ENCODE data around the gene RPL13. TPM values are rescaled to one million over a fixed set of nuclear protein-coding genes. Genes with fewer than 3 reads are reported as not detected.

The RPL13 gene
- total and polyA plus RNA-seq, 4 experiments from 2014 or later, result 4,119 to 5,642 (median 4,934) TPM

DNA sequence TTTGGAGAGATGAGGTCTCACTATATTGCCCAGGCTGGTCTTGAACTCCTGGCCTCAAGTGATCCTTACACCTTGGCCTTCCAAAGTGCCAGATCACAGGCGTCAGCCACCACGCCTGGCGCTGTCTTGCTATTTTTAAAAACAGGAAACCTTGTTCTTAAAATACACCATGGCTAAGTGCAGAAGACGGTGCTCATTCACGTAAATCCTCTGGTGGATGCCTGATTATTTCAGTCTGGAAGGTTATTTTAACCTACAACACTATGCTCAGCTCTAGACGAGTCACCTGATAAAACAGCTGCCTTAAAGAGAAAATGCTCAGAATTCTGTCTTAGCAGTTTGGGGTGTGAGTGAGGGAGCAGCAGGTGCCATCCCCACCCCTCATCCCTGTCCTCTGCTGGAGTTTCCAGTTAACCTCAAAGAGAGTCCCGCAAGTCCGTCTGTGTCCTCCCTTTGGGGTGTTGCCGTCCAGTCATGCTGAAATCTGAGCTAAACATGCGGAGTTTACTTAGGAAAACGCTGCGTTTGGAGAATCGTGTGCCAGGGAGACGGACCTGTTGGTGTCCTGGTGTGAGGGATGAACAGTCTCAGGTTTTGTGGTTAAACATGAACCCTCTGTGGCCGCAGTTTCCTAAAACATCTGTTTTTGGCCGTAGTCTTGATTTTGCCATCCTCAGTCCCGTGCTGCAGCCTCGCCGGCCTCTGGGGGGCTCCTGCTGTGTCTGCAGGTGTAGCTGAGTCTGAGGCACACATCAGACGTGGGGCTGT, 35.2 kb upstream of the RPL13 start:
- Mint-ChIP-seq H3K4me1 (peaks cover 0 to 3% (median under 1%) of the 10 kb centered on the region in 4 donors), H3K27ac (no peak overlapping the region), H3K36me3 (peaks cover 26 to 66% of the 10 kb centered on the region in 2 donors), H3K9me3 (peaks cover 0 to 2% (median 0%) of the 10 kb centered on the region in 8 donors), H3K27me3 (no peaks in the 10 kb centered on the region), H3K4me3 (no peak overlapping the region)
- Histone ChIP-seq H3K36me3 (ENCODE audit: insufficient read depth, low read length) (peaks cover 49% of the 10 kb centered on the region), H3K27me3 (ENCODE audit: insufficient read depth, low read length) (no peaks in the 10 kb centered on the region), H3K9me3 (ENCODE audit: control insufficient read depth in 1 of 2, low read length in 2 of 2) (no peaks in the 10 kb centered on the region), H3K4me3 (ENCODE audit: low read length in 2 of 2) (no peak overlapping the region), H3K4me1 (ENCODE audit: insufficient read depth, low read length) (no peaks in the 10 kb centered on the region), H3K27ac (ENCODE audit: low read depth, low read length) (no peak overlapping the region)
- ChIA-PET CTCF (ENCODE audit: partially characterized antibody) (interaction anchor here (0.8 kb wide), 1 partner anchor 165 kb away, joined by 3 read pairs; no protein-coding TSS in a partner anchor), POLR2A (ENCODE audit: partially characterized antibody) (no interaction called here)
- intact Hi-C loops (cut with micrococcal nuclease), result no loop called here
- DNase-seq, result no peak

GRCh38 chr16:89529097-89529496, 31.4 kb upstream of the RPL13 start:
- Histone ChIP-seq H3K36me3 (ENCODE audit: insufficient read depth, low read length) (peaks cover 59% of the 10 kb centered on the region), H3K9me3 (ENCODE audit: control insufficient read depth in 1 of 2, low read length in 2 of 2) (no peaks in the 10 kb centered on the region), H3K4me3 (ENCODE audit: low read length in 2 of 2) (no peak overlapping the region), H3K27ac (ENCODE audit: low read depth, low read length) (no peak overlapping the region), H3K27me3 (ENCODE audit: insufficient read depth, low read length) (no peaks in the 10 kb centered on the region), H3K4me1 (ENCODE audit: insufficient read depth, low read length) (peaks cover 8% of the 10 kb centered on the region)
- Mint-ChIP-seq H3K4me3 (no peak overlapping the region), H3K27ac (peak overlapping the region in 1 of 7 donors; percentile 8), H3K27me3 (no peaks in the 10 kb centered on the region), H3K36me3 (peaks cover 27 to 59% of the 10 kb centered on the region in 2 donors), H3K4me1 (peaks cover 3 to 9% (median 6%) of the 10 kb centered on the region in 4 donors), H3K9me3 (peaks cover 0 to 2% (median 0%) of the 10 kb centered on the region in 8 donors)
- no peak for DNase-seq
- ChIA-PET CTCF (ENCODE audit: partially characterized antibody) (interaction anchor here (0.6 to 1.0 kb wide), 2 partner anchors 28 to 121 kb away, joined by 3 to 5 read pairs; no protein-coding TSS in a partner anchor), POLR2A (ENCODE audit: partially characterized antibody) (interaction anchor here (1.0 kb wide), 1 partner anchor 20 kb away, joined by 3 read pairs; no protein-coding TSS in a partner anchor)
- intact Hi-C loops (cut with micrococcal nuclease), result no loop called here

DNA sequence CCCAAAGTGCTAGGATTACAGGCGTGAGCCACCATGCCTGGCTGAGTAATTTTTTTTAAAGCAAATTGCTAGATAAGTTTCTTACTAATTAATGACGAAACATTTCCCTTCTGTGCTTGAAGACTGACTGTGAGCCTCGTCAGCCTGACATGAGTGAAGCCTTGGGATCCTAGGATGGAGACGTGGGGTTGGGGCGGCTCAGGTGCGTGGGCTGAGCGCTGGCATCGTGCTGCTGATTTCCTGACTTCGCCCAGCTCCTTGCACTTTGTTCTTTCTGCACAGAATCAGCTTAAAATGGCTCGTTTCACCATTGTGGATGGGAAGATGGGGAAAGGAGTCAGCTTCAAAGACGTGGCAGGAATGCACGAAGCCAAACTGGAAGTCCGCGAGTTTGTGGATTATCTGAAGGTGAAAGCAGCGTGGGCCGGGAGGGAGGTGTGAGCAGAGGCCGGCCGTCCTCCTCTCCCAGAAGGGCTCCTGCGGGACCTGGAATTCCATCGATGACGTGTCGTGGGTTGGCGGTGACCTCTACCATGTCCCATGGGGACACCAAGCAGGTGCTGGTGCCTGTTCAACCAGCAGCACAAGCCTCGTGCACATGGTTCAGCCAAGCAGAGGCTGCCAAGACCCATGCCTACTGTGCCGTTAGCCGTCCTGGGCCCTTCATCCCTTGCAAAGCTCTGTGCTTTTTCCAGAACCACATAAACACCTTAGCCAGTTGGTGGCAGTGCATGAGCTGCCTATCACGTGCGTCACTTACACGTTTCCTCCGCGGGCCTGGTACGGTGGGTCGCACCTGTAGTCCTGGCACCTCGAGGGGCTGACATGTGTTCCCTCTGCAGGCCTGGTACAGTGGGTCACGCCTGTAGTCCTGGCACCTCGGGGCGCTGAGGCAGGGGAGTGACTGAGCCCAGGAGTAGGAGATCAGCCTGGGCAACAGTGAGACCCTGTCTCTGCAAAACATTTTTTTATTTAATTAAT, 29.8 kb upstream of the RPL13 start:
- H3K36me3 Mint-ChIP-seq, result peaks cover 30 to 54% of the 10 kb centered on the region in 2 donors
- peaks cover 0 to 2% (median 0%) of the 10 kb centered on the region in 8 donors for H3K9me3 Mint-ChIP-seq

DNA sequence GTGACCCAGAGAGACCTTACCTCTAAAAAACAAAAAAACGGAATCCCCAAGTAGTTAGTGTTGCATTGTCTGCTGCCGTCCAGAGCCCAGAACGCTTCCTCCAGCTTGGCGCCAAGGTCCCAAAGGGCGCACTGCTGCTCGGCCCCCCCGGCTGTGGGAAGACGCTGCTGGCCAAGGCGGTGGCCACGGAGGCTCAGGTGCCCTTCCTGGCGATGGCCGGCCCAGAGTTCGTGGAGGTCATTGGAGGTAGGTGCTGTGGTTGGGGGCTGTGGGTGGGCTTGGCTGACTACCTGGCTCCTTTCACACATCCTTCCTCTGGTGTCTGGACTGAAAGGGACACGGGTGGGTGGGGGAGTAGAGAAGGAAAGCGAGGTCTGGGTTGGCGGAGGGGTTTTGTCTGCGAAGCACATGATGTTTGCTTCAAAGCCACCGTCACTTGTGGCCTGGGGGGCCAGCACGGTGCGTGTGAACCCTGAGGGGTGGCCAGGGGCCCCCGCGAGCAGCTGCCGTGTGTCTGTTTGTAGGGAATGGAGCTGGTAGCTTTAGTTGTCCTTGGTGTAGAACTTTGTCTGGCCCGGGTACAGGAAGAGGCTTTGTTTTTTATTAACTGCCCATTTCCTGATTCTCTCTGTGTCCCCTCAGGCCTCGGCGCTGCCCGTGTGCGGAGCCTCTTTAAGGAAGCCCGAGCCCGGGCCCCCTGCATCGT, 28.5 kb upstream of the RPL13 start:
- ChIA-PET CTCF (ENCODE audit: partially characterized antibody) (no interaction called here), POLR2A (ENCODE audit: partially characterized antibody) (interaction anchor here (0.5 to 1.5 kb wide), 2 partner anchors 24 to 26 kb away, joined by 3 to 5 read pairs; partner anchors contain the start of gene SPG7)
- no peaks in the 10 kb centered on the region for H3K9me3 ChIP-seq (ENCODE audit: control insufficient read depth in 1 of 2, low read length in 2 of 2)
- DNase-seq, result no peak
- peaks cover 49% of the 10 kb centered on the region for H3K36me3 ChIP-seq (ENCODE audit: insufficient read depth, low read length)
- no peak overlapping the region for H3K4me3 ChIP-seq (ENCODE audit: low read length in 2 of 2)
- H3K27me3 Mint-ChIP-seq, result no peaks in the 10 kb centered on the region
- H3K27ac Mint-ChIP-seq, result peak overlapping the region in 1 of 7 donors; percentile 37
- no peaks in the 10 kb centered on the region for H3K27me3 ChIP-seq (ENCODE audit: insufficient read depth, low read length)
- H3K4me3 Mint-ChIP-seq, result no peak overlapping the region
- peaks cover 25% of the 10 kb centered on the region for H3K4me1 ChIP-seq (ENCODE audit: insufficient read depth, low read length)
- intact Hi-C loops (cut with micrococcal nuclease), result no loop called here
- H3K36me3 Mint-ChIP-seq, result peaks cover 27 to 46% of the 10 kb centered on the region in 2 donors
- H3K9me3 Mint-ChIP-seq, result peaks cover 0 to 2% (median 0%) of the 10 kb centered on the region in 8 donors
- H3K27ac ChIP-seq (ENCODE audit: low read depth, low read length), result no peak overlapping the region
- peaks cover 14 to 24% (median 20%) of the 10 kb centered on the region in 4 donors for H3K4me1 Mint-ChIP-seq

More for the DNA sequence above, 29.8 kb upstream of the RPL13 start:
- no peaks in the 10 kb centered on the region for H3K27me3 ChIP-seq (ENCODE audit: insufficient read depth, low read length)
- ChIA-PET CTCF (ENCODE audit: partially characterized antibody) (interaction anchor here (1.0 kb wide), 1 partner anchor 26 kb away, joined by 5 read pairs; no protein-coding TSS in a partner anchor), POLR2A (ENCODE audit: partially characterized antibody) (interaction anchor here (1.1 kb wide), 1 partner anchor 23 kb away, joined by 3 read pairs; no protein-coding TSS in a partner anchor)
- no peak overlapping the region for H3K4me3 ChIP-seq (ENCODE audit: low read length in 2 of 2)
- Mint-ChIP-seq H3K4me3 (no peak overlapping the region), H3K27ac (peak overlapping the region in 1 of 7 donors; percentile 31), H3K27me3 (no peaks in the 10 kb centered on the region), H3K4me1 (peaks cover 14 to 24% (median 20%) of the 10 kb centered on the region in 4 donors)
- no peaks in the 10 kb centered on the region for H3K9me3 ChIP-seq (ENCODE audit: control insufficient read depth in 1 of 2, low read length in 2 of 2)
- H3K4me1 ChIP-seq (ENCODE audit: insufficient read depth, low read length), result peaks cover 24% of the 10 kb centered on the region
- H3K36me3 ChIP-seq (ENCODE audit: insufficient read depth, low read length), result peaks cover 54% of the 10 kb centered on the region
- intact Hi-C loops (cut with micrococcal nuclease), result no loop called here
- no peak overlapping the region for H3K27ac ChIP-seq (ENCODE audit: low read depth, low read length)
- DNase-seq, result no peak

DNA sequence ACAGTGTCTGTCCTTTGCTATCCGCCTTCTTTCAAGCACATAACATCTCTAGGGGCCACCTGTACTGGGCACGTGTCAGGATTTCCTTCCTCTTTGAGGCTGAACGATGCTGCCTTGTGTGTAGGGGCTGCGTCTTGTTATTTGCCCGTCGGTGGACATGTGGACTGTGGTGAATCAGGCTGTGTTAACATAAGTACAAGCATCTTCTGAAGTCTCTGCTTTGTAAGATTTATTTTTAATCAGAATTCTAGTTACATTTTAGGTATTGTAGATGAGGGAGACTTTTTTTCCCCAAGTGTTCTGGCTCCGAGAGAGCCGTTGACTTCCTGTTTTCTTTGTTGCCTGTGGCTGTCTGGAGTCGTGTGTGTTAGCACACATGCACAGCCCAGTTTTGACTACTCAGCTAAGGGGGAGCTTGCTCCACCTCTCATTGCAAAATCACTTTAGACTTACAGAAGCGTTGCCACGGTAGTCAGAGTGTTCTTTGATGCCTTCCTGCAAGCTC, 26.2 kb upstream of the RPL13 start:
- Histone ChIP-seq H3K9me3 (ENCODE audit: control insufficient read depth in 1 of 2, low read length in 2 of 2) (no peaks in the 10 kb centered on the region), H3K27me3 (ENCODE audit: insufficient read depth, low read length) (no peaks in the 10 kb centered on the region), H3K27ac (ENCODE audit: low read depth, low read length) (peak overlapping the region; percentile 1), H3K4me1 (ENCODE audit: insufficient read depth, low read length) (peaks cover 25% of the 10 kb centered on the region), H3K4me3 (ENCODE audit: low read length in 2 of 2) (no peak overlapping the region), H3K36me3 (ENCODE audit: insufficient read depth, low read length) (peaks cover 41% of the 10 kb centered on the region)
- DNase-seq, result peak; percentile 52 to 65 (median 61)
- Mint-ChIP-seq H3K4me1 (peaks cover 14 to 24% (median 20%) of the 10 kb centered on the region in 4 donors), H3K27me3 (no peaks in the 10 kb centered on the region), H3K36me3 (peaks cover 16 to 33% of the 10 kb centered on the region in 2 donors), H3K9me3 (no peaks in the 10 kb centered on the region), H3K4me3 (peak overlapping the region; percentile 0 to 78 (median 64)), H3K27ac (peak overlapping the region; percentile 83 to 96 (median 93))
- ChIA-PET CTCF (ENCODE audit: partially characterized antibody) (interaction anchor here (0.6 kb wide), 1 partner anchor 24 kb away, joined by 4 read pairs; no protein-coding TSS in a partner anchor), POLR2A (ENCODE audit: partially characterized antibody) (interaction anchor here (0.6 to 1.3 kb wide), 10 partner anchors 15 to 293 kb away, joined by 3 to 13 read pairs (median 4); partner anchors contain the start of genes ANKRD11 and SPG7)
- intact Hi-C loops (cut with micrococcal nuclease), result loop anchor here (1.0 to 2.0 kb wide), 4 partner anchors 14 to 107 kb away; partner anchors contain the start of genes RPL13 and SPG7

DNA sequence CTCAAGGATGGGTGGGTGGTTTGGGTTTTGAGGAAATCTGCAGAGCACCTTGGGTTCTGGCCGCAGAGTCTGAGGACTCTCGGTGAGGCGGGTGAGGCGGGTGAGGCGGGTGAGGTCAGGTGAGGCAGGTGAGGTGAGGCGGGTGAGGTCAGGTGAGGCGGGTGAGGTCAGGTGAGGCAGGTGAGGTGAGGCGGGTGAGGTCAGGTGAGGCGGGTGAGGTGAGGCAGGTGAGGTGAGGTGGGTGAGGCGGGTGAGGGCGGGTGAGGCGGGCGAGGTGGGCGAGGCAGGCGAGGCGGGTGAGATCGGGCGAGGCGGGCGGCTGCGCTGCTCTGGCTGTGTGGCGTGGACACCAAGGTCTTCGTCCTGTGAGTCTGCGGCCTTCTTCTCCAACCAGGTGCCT, 24.1 kb upstream of the RPL13 start:
- H3K27me3 Mint-ChIP-seq, result no peaks in the 10 kb centered on the region
- no peak overlapping the region for H3K4me3 Mint-ChIP-seq
- intact Hi-C loops (cut with micrococcal nuclease), result no loop called here
- DNase-seq, result no peak
- peak overlapping the region in 4 of 7 donors; percentile 23 to 64 (median 46) for H3K27ac Mint-ChIP-seq
- no peaks in the 10 kb centered on the region for H3K9me3 ChIP-seq (ENCODE audit: control insufficient read depth in 1 of 2, low read length in 2 of 2)
- H3K9me3 Mint-ChIP-seq, result no peaks in the 10 kb centered on the region
- peaks cover 16 to 27% (median 20%) of the 10 kb centered on the region in 4 donors for H3K4me1 Mint-ChIP-seq
- H3K27ac ChIP-seq (ENCODE audit: low read depth, low read length), result no peak overlapping the region
- H3K4me3 ChIP-seq (ENCODE audit: low read length in 2 of 2), result no peak overlapping the region
- POLR2A ChIA-PET (ENCODE audit: partially characterized antibody), result no interaction called here
- CTCF ChIA-PET (ENCODE audit: partially characterized antibody), result no interaction called here
- H3K4me1 ChIP-seq (ENCODE audit: insufficient read depth, low read length), result peaks cover 25% of the 10 kb centered on the region
- H3K36me3 ChIP-seq (ENCODE audit: insufficient read depth, low read length), result peaks cover 31% of the 10 kb centered on the region
- peaks cover 15 to 41% of the 10 kb centered on the region in 2 donors for H3K36me3 Mint-ChIP-seq
- H3K27me3 ChIP-seq (ENCODE audit: insufficient read depth, low read length), result no peaks in the 10 kb centered on the region
